ENCODE measurements around the gene PTGES2. TPM values are rescaled to one million over a fixed set of nuclear protein-coding genes. Genes with fewer than 3 reads are reported as not detected.

Gene PTGES2
- polyA plus RNA-seq, 1 donor from 2014 or later = 55.9 TPM

- no peaks in the 10 kb centered on the region for H3F3A ChIP-seq (ENCODE audit: insufficient read depth, low read length, poor library complexity, severe bottlenecking)
These were observed 21.2 kb downstream of the PTGES2 start for GRCh38 chr9:128106181-128106939.

GRCh38 chr9:128105538-128106175 is 21.9 kb downstream of the PTGES2 start:
- Histone ChIP-seq H2AFZ (ENCODE audit: low read depth, low read length) (no peak overlapping the region), H3K9me2 (ENCODE audit: insufficient read depth, low read length) (no peaks in the 10 kb centered on the region), H3K9ac (ENCODE audit: low read length) (no peak overlapping the region), H3F3A (ENCODE audit: insufficient read depth, low read length, poor library complexity, severe bottlenecking) (no peaks in the 10 kb centered on the region), H3K9me3 (ENCODE audit: low read length) (no peaks in the 10 kb centered on the region), H3K27me3 (ENCODE audit: insufficient read depth, low read depth, low read length) (no peaks in the 10 kb centered on the region), H4K20me1 (ENCODE audit: insufficient read depth) (no peaks in the 10 kb centered on the region), H3K4me2 (ENCODE audit: low read length) (no peak overlapping the region), H3K79me2 (replicated peaks; ENCODE audit: insufficient read depth, low read length) (no peaks in the 10 kb centered on the region), H3K27ac (ENCODE audit: low read length) (no peak overlapping the region), H3K4me3 (ENCODE audit: low read length) (no peak overlapping the region), H3K36me3 (ENCODE audit: insufficient read depth, low read length) (no peaks in the 10 kb centered on the region)
- no peak for TF ChIP-seq CTCF (IDR thresholded peaks at IDR 0.05; ENCODE audit: poor library complexity, severe bottlenecking)
- TF ChIP-seq REST (IDR thresholded peaks at IDR 0.05; ENCODE audit: borderline replicate concordance) = no peak
- TF ChIP-seq EP300 (conservative IDR thresholded peaks at IDR 0.05; ENCODE audit: poor library complexity, severe bottlenecking) = no peak
- no peak for TF ChIP-seq RAD21 (conservative IDR thresholded peaks at IDR 0.05)
- no peak for TF ChIP-seq TAF1 (IDR thresholded peaks at IDR 0.05; ENCODE audit: low read depth)
- TF ChIP-seq POLR2AphosphoS5 (IDR thresholded peaks at IDR 0.05) = no peak

More at GRCh38 chr9:128106181-128106939, 21.2 kb downstream of the PTGES2 start:
- Histone ChIP-seq H3K9me2 (ENCODE audit: insufficient read depth, low read length) (no peaks in the 10 kb centered on the region), H3K27ac (ENCODE audit: low read length) (no peak overlapping the region), H4K20me1 (ENCODE audit: insufficient read depth) (no peaks in the 10 kb centered on the region), H3K36me3 (ENCODE audit: insufficient read depth, low read length) (no peaks in the 10 kb centered on the region), H3K4me3 (ENCODE audit: low read length) (no peak overlapping the region), H3K79me2 (replicated peaks; ENCODE audit: insufficient read depth, low read length) (no peaks in the 10 kb centered on the region), H3K9ac (ENCODE audit: low read length) (no peak overlapping the region), H3K4me2 (ENCODE audit: low read length) (no peak overlapping the region), H3K9me3 (ENCODE audit: low read length) (no peaks in the 10 kb centered on the region), H3K27me3 (ENCODE audit: insufficient read depth, low read depth, low read length) (no peaks in the 10 kb centered on the region), H2AFZ (ENCODE audit: low read depth, low read length) (no peak overlapping the region)
- TF ChIP-seq EP300 (conservative IDR thresholded peaks at IDR 0.05; ENCODE audit: poor library complexity, severe bottlenecking) = no peak
- TF ChIP-seq POLR2AphosphoS5 (IDR thresholded peaks at IDR 0.05) = no peak
- no peak for TF ChIP-seq MXI1 (conservative IDR thresholded peaks at IDR 0.05; ENCODE audit: poor library complexity, severe bottlenecking)
- TF ChIP-seq TAF1 (IDR thresholded peaks at IDR 0.05; ENCODE audit: low read depth) = no peak
- TF ChIP-seq SMC3 (conservative IDR thresholded peaks at IDR 0.05; ENCODE audit: poor library complexity) = no peak

Data from neural cell (in vitro differentiated cells).